Stomach (tissue), 9 donors: Measurements from ENCODE around the gene ACACB. TPM values are rescaled to one million over a fixed set of nuclear protein-coding genes. Genes with fewer than 3 reads are reported as not detected.

Experiments
- DNase-seq, 2 donors: peaks; one replicate each; pipeline versions ENCODE4 v3.0.0 to v3.0.0-alpha.2; 2013 to 2019
- H3K27ac ChIP-seq, 5 donors: fragments of 200-600 bp in 4 of 5; sonication (generic) in 4 of 5; one replicate each; pipeline ENCODE4 v1.5.1; 2013 to 2019; ENCODE audit warnings: mild to moderate bottlenecking in 1 of 5, moderate library complexity in 1 of 5
- H3K27me3 ChIP-seq, 3 donors: fragments of 200-600 bp; sonication (generic); one replicate each; pipeline ENCODE4 v1.5.1; 2017 to 2019; ENCODE audit warnings: mixed run types in 1 of 3
- H3K36me3 ChIP-seq, 4 donors: fragments of 200-600 bp; sonication (generic); 1 replicate in 3 of 4; 2 replicates in 1 of 4; pipeline ENCODE4 v1.5.1; 2016 to 2019
- H3K4me1 ChIP-seq, 4 donors: fragments of 200-600 bp; sonication (generic); one replicate each; pipeline ENCODE4 v1.5.1; 2016 to 2019
- H3K4me3 ChIP-seq, 4 donors: fragments of 200-600 bp; sonication (generic) in 3 of 4; one replicate each; pipeline ENCODE4 v1.5.1; 2016 to 2019; ENCODE audit warnings: mild to moderate bottlenecking in 1 of 4
- H3K9me3 ChIP-seq, 4 donors: fragments of 200-600 bp; sonication (generic); one replicate each; pipeline ENCODE4 v1.5.1; 2016 to 2019
- CTCF ChIP-seq, 7 experiments: fragments of 450-650 bp in 4 of 7; fragments of 200-600 bp in 3 of 7; sonication (generic) in 3 of 7; IDR thresholded peaks; one replicate each; pipeline ENCODE4 v1.5.1; 2016 to 2019; ENCODE audit warnings: antibody characterized with exemption in 7 of 7, control low read depth in 2 of 7, mild to moderate bottlenecking in 1 of 7
- EP300 ChIP-seq: sonication (generic); formaldehyde crosslinking; IDR thresholded peaks from one replicate; pipeline ENCODE4 v1.6.1; 2017; ENCODE audit warnings: antibody characterized with exemption
- POLR2A ChIP-seq, 4 donors: fragments of 450-650 bp; IDR thresholded peaks; one replicate each; pipeline ENCODE4 v1.6.1; 2016; ENCODE audit warnings: antibody characterized with exemption in 4 of 4, control low read depth in 2 of 4, mild to moderate bottlenecking in 1 of 4, moderate library complexity in 1 of 4
- POLR2AphosphoS5 ChIP-seq, 3 donors: sonication (generic); formaldehyde crosslinking; IDR thresholded peaks; one replicate each; pipeline ENCODE4 v1.6.1; 2016; ENCODE audit warnings: antibody characterized with exemption in 3 of 3
- WGBS, 5 donors: extraction: QIAGEN DNeasy Blood & Tissue Kit in 3 of 5; methylation state at CpG; one replicate each; pipeline versions ENCODE4 v1.1.5 to v1.1.7; 2013 to 2018; 5-methylcytosine and 5-hydroxymethylcytosine counted together
- intact Hi-C: fragments of 100-400 bp; cut with DNase I; formaldehyde crosslinking; loops from one replicate; pipeline ENCODE4 v1.15.1; 2023; ENCODE audit warnings: low total_unique reads
- polyA plus RNA-seq, 3 donors: library from polyadenylated mRNA; stranded (reverse); fragments of 200-250 nt; gene quantifications; one replicate each; pipeline ENCODE4 v1.2.3, GENCODE V29; 2013
- total RNA-seq, 5 donors: library from RNA; depleted of rRNA; stranded (reverse); fragments of >200 nt; gene quantifications; one replicate each; pipeline versions ENCODE4 v1.1.0 to v1.2.3, GENCODE V29; 2014 to 2016
- donor health status: healthy with polysubstance abuse.
- donor health status: Bipolar disorder and iron deficiency.
- donor health status: healthy.

Gene ACACB
- total and polyA plus RNA-seq, 8 donors: 6.1 to 2,520 (median 50.2) TPM

GRCh38 chr12:109099431-109100020, 16.9 kb upstream of the ACACB start:
- intact Hi-C loops: no loop called here
- 52 to 67% (median 58%) methylated on average over 12 of the region's 12 CpGs for WGBS, 5 donors
- Histone ChIP-seq H3K27ac (peak overlapping the region; percentile 61 to 92 (median 88)), H3K4me1 (peaks cover 20 to 46% (median 32%) of the 10 kb centered on the region in 4 donors), H3K4me3 (peak overlapping the region; percentile 68 to 92 (median 73)), H3K9me3 (no peaks in the 10 kb centered on the region), H3K36me3 (peaks cover 17 to 39% (median 33%) of the 10 kb centered on the region in 4 donors), H3K27me3 (no peaks in the 10 kb centered on the region)
- DNase-seq: no peak
- TF ChIP-seq EP300 (no peak), POLR2AphosphoS5 (IDR thresholded peaks at IDR 0.05) (no peak)

- no peaks in the 10 kb centered on the region for H3K27me3 ChIP-seq
- H3K4me1 ChIP-seq: peaks cover 20 to 46% (median 32%) of the 10 kb centered on the region in 4 donors
- H3K36me3 ChIP-seq: peaks cover 28 to 51% (median 46%) of the 10 kb centered on the region in 4 donors
- no peak for DNase-seq
- TF ChIP-seq POLR2AphosphoS5 (IDR thresholded peaks at IDR 0.05): no peak
- TF ChIP-seq POLR2A (IDR thresholded peaks at IDR 0.05): no peak
- no peak for TF ChIP-seq EP300
- TF ChIP-seq CTCF (IDR thresholded peaks at IDR 0.05): no peak
- no peaks in the 10 kb centered on the region for H3K9me3 ChIP-seq
- peak overlapping the region in 1 of 5 donors; percentile 37 for H3K27ac ChIP-seq
- WGBS, 5 donors: 90 to 94% (median 92%) methylated on average over 4 of the region's 4 CpGs
- H3K4me3 ChIP-seq: no peak overlapping the region
- intact Hi-C loops: no loop called here
Observed at GRCh38 chr12:109100741-109101140, 15.6 kb upstream of the ACACB start.

- peak overlapping the region in 3 of 5 donors; percentile 10 to 50 (median 14) for H3K27ac ChIP-seq
- intact Hi-C loops: no loop called here
- H3K4me1 ChIP-seq: peaks cover 15 to 40% (median 27%) of the 10 kb centered on the region in 4 donors
- no peaks in the 10 kb centered on the region for H3K9me3 ChIP-seq
- H3K27me3 ChIP-seq: no peaks in the 10 kb centered on the region
- H3K36me3 ChIP-seq: peaks cover 37 to 67% (median 62%) of the 10 kb centered on the region in 4 donors
- no peak overlapping the region for H3K4me3 ChIP-seq
- no peak for DNase-seq
- 79 to 90% (median 86%) methylated on average over 3 of the region's 3 CpGs for WGBS, 5 donors
- no peak for TF ChIP-seq POLR2A (IDR thresholded peaks at IDR 0.05)
Observed at GRCh38 chr12:109102491-109102890, 13.9 kb upstream of the ACACB start.

- H3K4me1 ChIP-seq: peaks cover 2 to 28% (median 11%) of the 10 kb centered on the region in 4 donors
- H3K27me3 ChIP-seq: no peaks in the 10 kb centered on the region
- peaks cover 40 to 93% (median 86%) of the 10 kb centered on the region in 4 donors for H3K36me3 ChIP-seq
- H3K9me3 ChIP-seq: no peaks in the 10 kb centered on the region
- no peak for DNase-seq
- H3K27ac ChIP-seq: no peak overlapping the region
- H3K4me3 ChIP-seq: no peak overlapping the region
- intact Hi-C loops: no loop called here
- no peak for TF ChIP-seq CTCF (IDR thresholded peaks at IDR 0.05)
- no peak for TF ChIP-seq EP300
- TF ChIP-seq POLR2AphosphoS5 (IDR thresholded peaks at IDR 0.05): no peak
- 80 to 93% (median 84%) methylated on average over 5 of the region's 5 CpGs for WGBS, 5 donors
Observed at GRCh38 chr12:109105176-109105575, 11.2 kb upstream of the ACACB start.

- peak in 1 of 2 donors; percentile 50 for DNase-seq
- peak overlapping the region; percentile 43 to 95 (median 93) for H3K27ac ChIP-seq
- no peak overlapping the region for H3K4me3 ChIP-seq
- peaks cover 34 to 43% (median 37%) of the 10 kb centered on the region in 4 donors for H3K4me1 ChIP-seq
- 82 to 91% (median 89%) methylated on average over 6 of the region's 6 CpGs for WGBS, 5 donors
- no peaks in the 10 kb centered on the region for H3K9me3 ChIP-seq
- TF ChIP-seq POLR2A (IDR thresholded peaks at IDR 0.05) (no peak), EP300 (no peak)
- peaks cover 22 to 53% (median 50%) of the 10 kb centered on the region in 4 donors for H3K36me3 ChIP-seq
- intact Hi-C loops: no loop called here
- no peaks in the 10 kb centered on the region for H3K27me3 ChIP-seq
Observed at GRCh38 chr12:109109746-109110350, 6.5 kb upstream of the ACACB start.
